HG03159 (cell line): ENCODE results near the gene DIAPH3.

ENCODE experiments used
- ATAC-seq: cut with Tn5 transposase; IDR thresholded peaks from one replicate; pipeline ENCODE4 v1.9.1; 2021; ENCODE audit warnings: mild to moderate bottlenecking, moderate library complexity; ENCODE audit not compliant: unreplicated experiment

Gene DIAPH3

GRCh38 chr13:59801107-59801880 lies 362.4 kb downstream of the DIAPH3 start:
- ATAC-seq: no peak

GRCh38 chr13:59793107-59793506 lies 370.6 kb downstream of the DIAPH3 start:
- ATAC-seq: no peak

GRCh38 chr13:59790626-59791025 lies 373.1 kb downstream of the DIAPH3 start:
- ATAC-seq: no peak

GRCh38 chr13:59789558-59789957 lies 374.2 kb downstream of the DIAPH3 start:
- no peak for ATAC-seq

- no peak for ATAC-seq
Observed at GRCh38 chr13:59787679-59788078, 376.0 kb downstream of the DIAPH3 start.

GRCh38 chr13:59782696-59783095 lies 381.0 kb downstream of the DIAPH3 start:
- ATAC-seq: no peak

- no peak for ATAC-seq
Observed at GRCh38 chr13:59780058-59780457, 383.7 kb downstream of the DIAPH3 start.

- no peak for ATAC-seq
Observed at GRCh38 chr13:59776924-59777690, 386.6 kb downstream of the DIAPH3 start.

- no peak for ATAC-seq
Observed at GRCh38 chr13:59774491-59774971, 389.2 kb downstream of the DIAPH3 start.

- no peak for ATAC-seq
Observed at GRCh38 chr13:59771272-59771671, 392.5 kb downstream of the DIAPH3 start.

GRCh38 chr13:59770451-59770850 lies 393.3 kb downstream of the DIAPH3 start:
- ATAC-seq: no peak

GRCh38 chr13:59766236-59766635 lies 397.5 kb downstream of the DIAPH3 start:
- no peak for ATAC-seq

- ATAC-seq: no peak
Observed at GRCh38 chr13:59755632-59756290, 408.0 kb downstream of the DIAPH3 start.

GRCh38 chr13:59754411-59754810 lies 409.3 kb downstream of the DIAPH3 start:
- peak; percentile 44 for ATAC-seq

GRCh38 chr13:59750860-59751259 lies 412.9 kb downstream of the DIAPH3 start:
- ATAC-seq: no peak

GRCh38 chr13:59748046-59748445 lies 415.7 kb downstream of the DIAPH3 start:
- no peak for ATAC-seq

- no peak for ATAC-seq
Observed at GRCh38 chr13:59747529-59747928, 416.2 kb downstream of the DIAPH3 start.

- no peak for ATAC-seq
Observed at GRCh38 chr13:59746291-59746962, 417.3 kb downstream of the DIAPH3 start.

- ATAC-seq: peak; percentile 43
Observed at GRCh38 chr13:59745392-59745788, 418.3 kb downstream of the DIAPH3 start.

GRCh38 chr13:59744747-59745391 lies 418.9 kb downstream of the DIAPH3 start:
- peak; percentile 54 for ATAC-seq
